ENCODE results near the gene NDUFAF8. TPM values are rescaled to one million over a fixed set of nuclear protein-coding genes. Genes with fewer than 3 reads are reported as not detected.

Gene NDUFAF8, protein sequence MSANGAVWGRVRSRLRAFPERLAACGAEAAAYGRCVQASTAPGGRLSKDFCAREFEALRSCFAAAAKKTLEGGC
- 13.5 and 17.0 TPM in 2 replicates for total RNA-seq

GRCh38 chr17:81238815-81239713, at the start of gene NDUFAF8, which contains the start of gene TEPSIN:
Gene NDUFAF8 (plus strand): TSS chr17:81239318. CDS start chr17:81239364, 46 bp downstream.
Gene TEPSIN (minus strand): TSS chr17:81239055. CDS start chr17:81239033, 22 bp downstream.

DNA sequence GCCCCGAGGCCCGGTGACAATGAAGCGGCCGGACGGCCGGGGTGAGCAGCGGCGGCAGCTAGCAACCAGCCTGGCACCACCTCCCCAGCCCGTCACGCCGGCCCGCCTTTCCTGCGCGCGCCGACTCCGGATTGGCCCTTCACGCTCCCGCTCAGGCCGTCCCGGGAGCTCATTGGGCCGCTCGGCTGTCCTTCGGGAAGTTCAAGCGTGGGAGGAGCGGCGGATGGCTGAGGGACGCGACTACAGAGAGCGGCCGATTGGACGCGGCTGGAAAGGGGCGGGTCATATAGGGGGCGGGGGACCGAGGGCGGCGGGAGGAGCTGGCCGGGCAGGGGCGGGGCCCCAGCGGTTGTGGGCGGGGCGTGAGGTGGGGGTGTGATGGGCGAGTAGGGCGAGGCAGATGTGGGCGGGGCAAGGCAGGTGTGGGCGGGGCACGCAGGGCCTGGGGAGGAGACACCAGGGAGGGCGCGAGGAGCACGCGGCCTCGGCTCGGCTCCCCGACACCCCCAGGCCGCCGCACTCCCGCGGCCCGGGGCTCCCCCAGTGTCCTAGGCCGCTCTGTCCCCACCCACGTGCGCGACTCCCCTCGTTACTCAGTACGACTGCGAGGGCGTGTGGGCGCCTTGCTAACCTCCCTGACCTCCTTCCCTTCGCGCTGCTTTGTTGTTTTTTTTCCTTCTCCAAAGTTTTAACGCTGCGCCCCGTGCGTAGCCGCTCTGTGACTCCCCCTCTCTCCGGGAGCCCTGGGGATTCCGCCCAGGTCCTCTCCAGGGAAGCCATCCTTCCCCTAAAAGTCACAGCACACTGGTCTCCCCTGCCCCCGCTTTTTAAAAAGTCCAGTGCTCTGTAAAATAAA, 16.0 kb upstream of the NDUFAF8 start, which contains the start of gene CEP131:
CEP131 (minus strand) TSS at position 60 of the 856 bp plus-strand sequence. CDS start 2,909 bp downstream, outside the sequence.

Other genes with a start within 250 kb of the NDUFAF8 start
- 18.2 and 19.6 TPM in 2 replicates for gene CHMP6, start 247.5 kb upstream of the NDUFAF8 start, total RNA-seq
- gene BAIAP2, start 204.2 kb upstream of the NDUFAF8 start, total RNA-seq, result 26.0 and 45.4 TPM in 2 replicates
- not detected in 2 replicates for gene PVALEF, start 73.8 kb upstream of the NDUFAF8 start, total RNA-seq
- gene AATK, start 73.1 kb upstream of the NDUFAF8 start, total RNA-seq, result under 0.01 and 0.22 TPM in 2 replicates
- gene CEP131, start 16.4 kb upstream of the NDUFAF8 start, total RNA-seq, result 6.1 and 6.7 TPM in 2 replicates
- 12.9 and 17.3 TPM in 2 replicates for gene TEPSIN, start 263 bp upstream of the NDUFAF8 start, total RNA-seq
- gene SLC38A10, start 56.0 kb downstream of the NDUFAF8 start, total RNA-seq, result 67.0 and 71.6 TPM in 2 replicates
- 10.1 and 14.4 TPM in 2 replicates for gene BAHCC1, start 156.1 kb downstream of the NDUFAF8 start, total RNA-seq